B cell (primary cell): ENCODE measurements around the gene OCA2.

Source experiments
- EZH2 ChIP-seq: IDR thresholded peaks from 2 replicates; pipeline ENCODE4 v1.6.1; 2012; ENCODE audit warnings: borderline replicate concordance, low read depth, mild to moderate bottlenecking, moderate library complexity, low read length; ENCODE audit not compliant: insufficient read depth, poor library complexity, severe bottlenecking
- TF ChIP-seq, protein P1 (sequence below): fragments of 200-600 bp; IDR thresholded peaks from one replicate; pipeline ENCODE4 v1.8.0; 2022; ENCODE audit warnings: antibody characterized with exemption, mild to moderate bottlenecking

DNA sequence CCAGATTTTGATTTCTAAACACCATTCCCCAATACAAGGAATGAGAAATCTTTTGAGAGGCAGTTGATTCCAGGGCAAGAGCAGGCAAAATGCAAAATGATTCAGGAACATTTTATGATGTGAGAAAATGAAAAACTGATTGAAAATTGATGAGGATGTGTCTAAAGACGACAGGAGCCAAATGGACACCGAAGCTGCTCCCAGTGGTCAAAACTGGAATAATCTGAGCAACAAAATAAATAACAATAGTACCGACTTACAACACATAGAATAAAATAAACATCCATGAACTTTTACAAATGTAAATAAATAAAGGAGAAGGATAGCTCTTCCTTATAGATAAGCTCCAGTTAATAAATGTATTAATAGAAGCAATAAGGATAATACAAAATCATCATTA is 186.8 kb downstream of the OCA2 start:
- TF ChIP-seq, protein P1, sequence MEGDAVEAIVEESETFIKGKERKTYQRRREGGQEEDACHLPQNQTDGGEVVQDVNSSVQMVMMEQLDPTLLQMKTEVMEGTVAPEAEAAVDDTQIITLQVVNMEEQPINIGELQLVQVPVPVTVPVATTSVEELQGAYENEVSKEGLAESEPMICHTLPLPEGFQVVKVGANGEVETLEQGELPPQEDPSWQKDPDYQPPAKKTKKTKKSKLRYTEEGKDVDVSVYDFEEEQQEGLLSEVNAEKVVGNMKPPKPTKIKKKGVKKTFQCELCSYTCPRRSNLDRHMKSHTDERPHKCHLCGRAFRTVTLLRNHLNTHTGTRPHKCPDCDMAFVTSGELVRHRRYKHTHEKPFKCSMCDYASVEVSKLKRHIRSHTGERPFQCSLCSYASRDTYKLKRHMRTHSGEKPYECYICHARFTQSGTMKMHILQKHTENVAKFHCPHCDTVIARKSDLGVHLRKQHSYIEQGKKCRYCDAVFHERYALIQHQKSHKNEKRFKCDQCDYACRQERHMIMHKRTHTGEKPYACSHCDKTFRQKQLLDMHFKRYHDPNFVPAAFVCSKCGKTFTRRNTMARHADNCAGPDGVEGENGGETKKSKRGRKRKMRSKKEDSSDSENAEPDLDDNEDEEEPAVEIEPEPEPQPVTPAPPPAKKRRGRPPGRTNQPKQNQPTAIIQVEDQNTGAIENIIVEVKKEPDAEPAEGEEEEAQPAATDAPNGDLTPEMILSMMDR = no peak
- no peak for TF ChIP-seq EZH2
